Erythroblast (primary cell): ENCODE results near the gene RAB18.
"Not testable (repeated sequence)": the region's sequence is repeated elsewhere in the genome, so short reads cannot be mapped to it uniquely, and the experiment has no call there.

ENCODE experiments used
- DNase-seq, 2 experiments: peaks; one replicate each; lab custom pipeline; 2025; lab: John Stamatoyannopoulos, UW
- GATA1 ChIP-seq: IDR thresholded peaks from 2 replicates; pipeline ENCODE4 v1.6.1; 2011; ENCODE audit warnings: low read depth, mild to moderate bottlenecking, control low read depth, low read length, moderate library complexity
- POLR2A ChIP-seq: IDR thresholded peaks from 2 replicates; pipeline ENCODE4 v1.6.1; 2011; ENCODE audit warnings: mild to moderate bottlenecking, low read length

Gene RAB18

DNA sequence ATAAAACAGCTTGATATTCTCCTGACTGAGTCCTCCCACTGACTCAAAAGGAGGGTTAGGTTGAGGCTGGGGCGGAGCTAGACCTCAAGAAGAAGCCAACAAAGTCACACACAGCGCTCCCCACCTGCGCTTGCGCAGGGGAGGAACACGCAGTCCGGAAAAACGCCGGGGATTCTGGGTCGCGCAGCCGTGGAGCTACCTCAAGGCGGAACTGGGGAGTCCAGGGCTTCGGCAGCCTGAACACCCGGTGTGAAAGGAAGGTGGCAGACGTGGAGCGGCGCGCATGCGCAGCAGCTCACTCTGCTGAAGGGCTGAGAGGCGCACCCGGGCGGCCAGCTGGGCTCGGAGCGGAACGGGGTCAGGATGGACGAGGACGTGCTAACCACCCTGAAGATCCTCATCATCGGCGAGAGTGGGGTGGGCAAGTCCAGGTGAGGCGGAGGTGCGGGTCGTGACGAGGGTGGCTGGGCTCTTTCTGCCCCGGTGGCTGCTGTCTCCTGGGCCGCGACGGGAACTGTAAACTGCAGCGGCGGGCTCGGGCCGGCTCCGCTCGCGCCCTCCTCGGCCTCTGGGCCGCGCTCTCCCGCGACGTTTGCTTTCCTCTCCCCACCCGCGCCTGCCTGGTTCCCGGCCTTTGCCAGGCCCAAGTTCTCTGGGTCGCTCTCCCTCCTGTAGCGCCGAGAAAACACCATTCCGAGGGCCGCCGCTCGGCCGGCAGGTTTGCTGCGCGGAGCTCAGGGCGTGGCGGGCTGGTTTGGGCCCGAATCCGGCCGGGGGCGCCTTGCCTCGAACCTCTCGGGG lies at the start of gene RAB18:
RAB18 (plus strand) TSS at position 298 of the 801 bp plus-strand sequence; CDS start at position 364, 66 bp downstream.
- TF ChIP-seq GATA1 (no peak), POLR2A (peak; percentile 98)
- peak; percentile 98 for DNase-seq

DNA sequence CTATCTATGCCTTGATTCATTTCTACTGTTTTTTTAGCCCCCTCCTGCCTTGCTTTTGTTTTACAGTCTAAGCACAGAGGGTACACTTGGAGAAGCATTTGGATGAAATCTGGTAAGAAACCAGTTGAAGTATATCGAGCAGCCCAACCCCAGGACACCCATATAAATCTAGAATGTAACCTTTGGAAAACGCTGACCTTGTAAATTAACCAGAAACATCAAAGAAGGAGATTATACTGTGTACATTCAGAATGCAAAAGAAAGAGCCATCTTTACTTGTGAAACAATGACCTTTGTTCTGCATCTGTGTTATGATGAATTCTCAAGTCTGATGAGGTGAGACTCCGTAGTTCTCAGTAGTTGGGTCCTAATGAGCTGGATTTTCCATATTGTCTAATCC lies 49.3 kb upstream of the RAB18 start:
- DNase-seq: no peak
- TF ChIP-seq GATA1 (no peak), POLR2A (no peak)

- DNase-seq: no peak
- TF ChIP-seq GATA1 (no peak), POLR2A (no peak)
Observed at GRCh38 chr10:27457261-27457945, 46.7 kb upstream of the RAB18 start.

DNA sequence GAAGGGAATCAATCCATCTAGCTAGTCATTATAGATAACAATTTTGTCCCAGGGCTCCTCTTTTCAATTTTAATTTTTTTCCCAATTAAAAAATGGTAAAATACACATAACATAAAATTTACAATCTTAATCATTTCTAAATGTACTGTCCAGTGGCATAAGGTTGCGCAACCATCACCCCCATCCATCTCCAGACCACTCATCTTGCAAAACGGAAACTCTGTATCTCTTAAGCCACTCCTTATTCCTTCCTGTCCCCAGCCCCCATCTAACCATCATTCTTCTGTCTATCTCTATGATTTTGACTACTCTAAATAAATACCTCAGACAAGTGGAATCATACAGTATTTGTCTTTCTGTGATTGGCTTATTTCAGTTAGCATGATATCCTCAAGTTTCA lies 46.1 kb upstream of the RAB18 start:
- DNase-seq: no peak
- no peak for TF ChIP-seq GATA1
- TF ChIP-seq POLR2A: no peak

DNA sequence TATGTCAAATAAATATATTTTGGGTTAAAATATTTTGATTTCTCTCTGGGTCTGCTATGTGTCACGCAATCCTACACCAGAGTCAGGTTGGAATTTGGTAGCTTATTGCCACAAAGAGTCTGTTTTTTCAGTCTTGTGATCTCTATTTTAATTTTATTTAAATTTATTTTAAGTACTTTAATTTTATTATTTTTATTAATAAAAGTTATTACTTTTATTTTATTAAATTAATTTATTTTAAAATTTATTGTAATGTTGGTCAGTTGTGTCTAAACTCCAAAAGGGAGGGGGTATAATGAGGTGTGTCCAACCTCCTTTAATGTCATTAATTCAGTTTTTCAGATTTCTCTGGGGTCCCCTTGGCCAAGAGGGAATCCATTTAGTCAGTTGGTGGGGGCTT lies 42.8 kb upstream of the RAB18 start:
- TF ChIP-seq GATA1: no peak
- no peak for TF ChIP-seq POLR2A
- DNase-seq: no peak

- TF ChIP-seq GATA1 (no peak), POLR2A (no peak)
- no peak for DNase-seq
Observed at GRCh38 chr10:27463961-27464360, 40.1 kb upstream of the RAB18 start.

DNA sequence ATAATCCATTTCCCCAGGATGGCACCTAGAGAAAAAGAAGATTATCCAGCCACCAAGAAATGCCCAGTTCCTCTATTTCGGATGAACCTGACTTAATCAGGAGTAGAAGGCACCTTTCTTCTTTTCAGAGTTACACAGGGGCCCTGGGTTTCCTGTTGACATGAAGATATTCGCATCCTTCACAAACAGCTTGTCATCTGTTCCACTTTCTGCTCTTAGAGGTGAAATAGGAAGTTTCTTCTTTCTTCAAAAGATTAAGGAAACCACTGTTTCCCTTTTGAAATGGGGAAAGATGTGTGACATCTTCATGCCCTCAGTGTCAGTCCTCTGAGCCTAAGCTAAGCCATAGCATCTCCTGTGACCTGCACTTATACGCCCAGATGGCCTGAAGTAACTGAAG lies 39.1 kb upstream of the RAB18 start:
- DNase-seq: no peak
- TF ChIP-seq POLR2A (no peak), GATA1 (no peak)

DNA sequence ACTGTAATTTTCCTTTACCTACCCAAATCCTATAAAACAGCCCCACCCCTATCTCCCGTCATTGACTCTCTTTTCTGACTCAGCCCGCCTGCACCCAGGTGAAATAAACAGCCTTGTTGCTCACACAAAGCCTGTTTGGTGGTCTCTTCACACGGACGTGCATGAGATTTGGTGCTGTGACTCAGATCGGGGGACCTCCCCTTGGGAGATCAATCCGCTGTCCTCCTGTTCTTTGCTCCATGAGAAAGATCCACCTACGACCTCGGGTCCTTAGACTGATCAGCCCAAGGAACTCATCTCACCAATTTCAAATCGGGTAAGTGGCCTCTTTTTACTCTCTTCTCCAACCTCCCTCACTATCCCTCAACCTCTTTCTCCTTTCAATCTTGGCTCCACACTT lies 38.5 kb upstream of the RAB18 start:
- not testable (repeated sequence) for DNase-seq

- no peak for TF ChIP-seq GATA1
- TF ChIP-seq POLR2A: no peak
- DNase-seq: no peak
Observed at GRCh38 chr10:27470885-27471284, 33.2 kb upstream of the RAB18 start.

- DNase-seq: no peak
- TF ChIP-seq GATA1 (no peak), POLR2A (no peak)
Observed at GRCh38 chr10:27474741-27475140, 29.4 kb upstream of the RAB18 start.

DNA sequence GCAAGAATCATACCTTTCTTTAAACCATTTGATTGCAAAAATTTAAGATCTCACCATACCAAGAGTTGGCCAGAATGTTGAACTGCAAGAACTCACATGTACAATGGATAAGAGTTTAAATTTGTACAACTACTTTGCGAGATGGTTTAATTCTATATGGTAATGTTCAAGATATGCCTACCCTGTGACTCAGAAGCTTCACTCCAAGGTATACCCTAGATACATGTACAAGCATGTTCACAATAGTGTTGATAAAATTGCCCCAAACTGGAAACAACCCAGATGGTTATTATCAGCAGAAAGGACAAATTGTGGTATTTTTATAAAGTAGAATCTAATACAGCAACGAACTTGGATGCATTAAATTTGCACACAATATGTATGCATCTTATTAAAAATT lies 25.1 kb upstream of the RAB18 start:
- TF ChIP-seq GATA1: no peak
- no peak for TF ChIP-seq POLR2A
- DNase-seq: no peak

- DNase-seq: no peak
- TF ChIP-seq POLR2A: no peak
- TF ChIP-seq GATA1: no peak
Observed at GRCh38 chr10:27481486-27481885, 22.6 kb upstream of the RAB18 start.

DNA sequence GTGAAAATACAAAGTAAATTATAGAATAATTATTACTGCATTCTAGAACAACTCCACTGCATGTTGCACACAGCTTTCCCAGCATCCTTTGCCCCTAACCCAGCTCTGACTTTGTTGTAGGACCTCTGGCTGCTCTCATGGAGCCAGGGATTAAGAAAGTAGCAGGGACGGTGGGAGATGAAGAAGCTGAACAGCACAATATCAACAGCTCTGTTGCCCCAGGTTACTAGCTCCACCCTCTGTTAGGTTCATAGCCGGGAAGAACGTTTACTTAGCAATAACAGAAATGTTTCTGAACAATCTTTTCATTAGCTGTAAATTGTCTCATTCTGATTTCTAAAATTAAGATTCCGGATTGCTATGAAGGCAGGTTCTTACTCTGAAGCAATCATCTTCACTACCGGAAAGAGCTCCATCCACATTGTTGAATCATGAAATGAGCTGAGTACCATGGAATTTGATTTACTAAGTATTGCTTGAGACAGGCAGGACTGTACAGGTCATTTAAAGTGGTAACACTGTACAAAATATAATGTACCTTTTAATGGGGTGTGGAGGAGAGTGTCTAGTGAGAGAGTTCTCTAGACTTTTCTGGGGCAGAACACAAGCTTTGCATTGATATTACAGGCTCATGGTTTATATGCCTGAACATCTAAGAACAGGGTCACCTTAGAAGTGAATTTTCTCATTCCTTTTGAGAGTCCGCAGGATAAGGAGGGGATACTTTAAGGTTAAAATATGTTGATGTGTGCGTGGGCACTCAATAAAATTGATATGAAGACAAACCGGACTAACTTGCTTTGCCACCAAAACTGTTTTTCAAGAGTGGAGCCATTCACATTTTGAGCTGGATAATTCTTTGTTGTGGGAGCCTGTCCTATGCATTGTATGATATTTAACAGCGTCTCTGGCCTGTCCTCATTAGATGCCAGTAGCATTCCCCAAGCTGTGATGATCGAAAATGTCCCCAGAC lies 20.8 kb upstream of the RAB18 start:
- TF ChIP-seq GATA1: no peak
- no peak for TF ChIP-seq POLR2A
- DNase-seq: no peak
